ENCODE data around the gene HMOX2. TPM values are rescaled to one million over a fixed set of nuclear protein-coding genes. Genes with fewer than 3 reads are reported as not detected.

HMOX2 gene
- total RNA-seq, 1 donor from 2014 or later: 31.8 TPM

GRCh38 chr16:4443271-4443670, 32.9 kb upstream of the HMOX2 start:
- Histone ChIP-seq H3K36me3 (ENCODE audit: control insufficient read depth in 3 of 3, insufficient read depth in 3 of 3, low read length in 3 of 3) (peaks cover 72 to 76% (median 72%) of the 10 kb centered on the region in 3 donors), H3K27ac (ENCODE audit: low read depth, low read length) (no peak overlapping the region), H3K9ac (ENCODE audit: low read depth in 1 of 3, low read length in 3 of 3) (no peak overlapping the region), H3K27me3 (ENCODE audit: control insufficient read depth in 3 of 3, insufficient read depth in 3 of 3, low read length in 3 of 3) (no peaks in the 10 kb centered on the region), H3K4me1 (ENCODE audit: control insufficient read depth in 3 of 3, insufficient read depth in 3 of 3, low read length in 3 of 3) (no peaks in the 10 kb centered on the region), H3K9me3 (ENCODE audit: control insufficient read depth in 3 of 3, low read length in 3 of 3) (no peaks in the 10 kb centered on the region), H3K4me3 (ENCODE audit: low read length in 3 of 3) (no peak overlapping the region)

GRCh38 chr16:4443986-4444385, 32.2 kb upstream of the HMOX2 start:
- Histone ChIP-seq H3K9ac (ENCODE audit: low read depth in 1 of 3, low read length in 3 of 3) (no peak overlapping the region), H3K27ac (ENCODE audit: low read depth, low read length) (no peak overlapping the region), H3K4me3 (ENCODE audit: low read length in 3 of 3) (no peak overlapping the region), H3K9me3 (ENCODE audit: control insufficient read depth in 3 of 3, low read length in 3 of 3) (no peaks in the 10 kb centered on the region), H3K27me3 (ENCODE audit: control insufficient read depth in 3 of 3, insufficient read depth in 3 of 3, low read length in 3 of 3) (no peaks in the 10 kb centered on the region), H3K4me1 (ENCODE audit: control insufficient read depth in 3 of 3, insufficient read depth in 3 of 3, low read length in 3 of 3) (no peaks in the 10 kb centered on the region), H3K36me3 (ENCODE audit: control insufficient read depth in 3 of 3, insufficient read depth in 3 of 3, low read length in 3 of 3) (peaks cover 72 to 79% (median 73%) of the 10 kb centered on the region in 3 donors)

- Histone ChIP-seq H3K36me3 (ENCODE audit: control insufficient read depth in 3 of 3, insufficient read depth in 3 of 3, low read length in 3 of 3) (peaks cover 61 to 75% (median 63%) of the 10 kb centered on the region in 3 donors), H3K27ac (ENCODE audit: low read depth, low read length) (no peak overlapping the region), H3K4me3 (ENCODE audit: low read length in 3 of 3) (no peak overlapping the region), H3K27me3 (ENCODE audit: control insufficient read depth in 3 of 3, insufficient read depth in 3 of 3, low read length in 3 of 3) (no peaks in the 10 kb centered on the region), H3K4me1 (ENCODE audit: control insufficient read depth in 3 of 3, insufficient read depth in 3 of 3, low read length in 3 of 3) (no peaks in the 10 kb centered on the region), H3K9me3 (ENCODE audit: control insufficient read depth in 3 of 3, low read length in 3 of 3) (no peaks in the 10 kb centered on the region), H3K9ac (ENCODE audit: low read depth in 1 of 3, low read length in 3 of 3) (no peak overlapping the region)
Measured at GRCh38 chr16:4450430-4450829, 25.8 kb upstream of the HMOX2 start.

- Histone ChIP-seq H3K27ac (ENCODE audit: low read depth, low read length) (no peak overlapping the region), H3K27me3 (ENCODE audit: control insufficient read depth in 3 of 3, insufficient read depth in 3 of 3, low read length in 3 of 3) (no peaks in the 10 kb centered on the region), H3K9ac (ENCODE audit: low read depth in 1 of 3, low read length in 3 of 3) (no peak overlapping the region), H3K9me3 (ENCODE audit: control insufficient read depth in 3 of 3, low read length in 3 of 3) (no peaks in the 10 kb centered on the region), H3K36me3 (ENCODE audit: control insufficient read depth in 3 of 3, insufficient read depth in 3 of 3, low read length in 3 of 3) (peaks cover 64 to 78% (median 69%) of the 10 kb centered on the region in 3 donors), H3K4me3 (ENCODE audit: low read length in 3 of 3) (no peak overlapping the region), H3K4me1 (ENCODE audit: control insufficient read depth in 3 of 3, insufficient read depth in 3 of 3, low read length in 3 of 3) (no peaks in the 10 kb centered on the region)
Measured at GRCh38 chr16:4450931-4451519, 25.2 kb upstream of the HMOX2 start.

- H3K9me3 ChIP-seq (ENCODE audit: control insufficient read depth in 3 of 3, low read length in 3 of 3): no peaks in the 10 kb centered on the region
- H3K36me3 ChIP-seq (ENCODE audit: control insufficient read depth in 3 of 3, insufficient read depth in 3 of 3, low read length in 3 of 3): peaks cover 65 to 78% (median 69%) of the 10 kb centered on the region in 3 donors
- H3K9ac ChIP-seq (ENCODE audit: low read depth in 1 of 3, low read length in 3 of 3): no peak overlapping the region
- H3K27ac ChIP-seq (ENCODE audit: low read depth, low read length): no peak overlapping the region
- H3K4me1 ChIP-seq (ENCODE audit: control insufficient read depth in 3 of 3, insufficient read depth in 3 of 3, low read length in 3 of 3): no peaks in the 10 kb centered on the region
- H3K27me3 ChIP-seq (ENCODE audit: control insufficient read depth in 3 of 3, insufficient read depth in 3 of 3, low read length in 3 of 3): no peaks in the 10 kb centered on the region
- no peak overlapping the region for H3K4me3 ChIP-seq (ENCODE audit: low read length in 3 of 3)
Measured at GRCh38 chr16:4452674-4453073, 23.5 kb upstream of the HMOX2 start.

- H3K9ac ChIP-seq (ENCODE audit: low read depth in 1 of 3, low read length in 3 of 3): no peak overlapping the region
- peaks cover 56 to 66% (median 58%) of the 10 kb centered on the region in 3 donors for H3K36me3 ChIP-seq (ENCODE audit: control insufficient read depth in 3 of 3, insufficient read depth in 3 of 3, low read length in 3 of 3)
- no peaks in the 10 kb centered on the region for H3K9me3 ChIP-seq (ENCODE audit: control insufficient read depth in 3 of 3, low read length in 3 of 3)
- no peaks in the 10 kb centered on the region for H3K27me3 ChIP-seq (ENCODE audit: control insufficient read depth in 3 of 3, insufficient read depth in 3 of 3, low read length in 3 of 3)
- H3K4me1 ChIP-seq (ENCODE audit: control insufficient read depth in 3 of 3, insufficient read depth in 3 of 3, low read length in 3 of 3): no peaks in the 10 kb centered on the region
- H3K27ac ChIP-seq (ENCODE audit: low read depth, low read length): no peak overlapping the region
- H3K4me3 ChIP-seq (ENCODE audit: low read length in 3 of 3): no peak overlapping the region
Measured at GRCh38 chr16:4454623-4455022, 21.6 kb upstream of the HMOX2 start.

- Histone ChIP-seq H3K27me3 (ENCODE audit: control insufficient read depth in 3 of 3, insufficient read depth in 3 of 3, low read length in 3 of 3) (no peaks in the 10 kb centered on the region), H3K27ac (ENCODE audit: low read depth, low read length) (no peak overlapping the region), H3K4me1 (ENCODE audit: control insufficient read depth in 3 of 3, insufficient read depth in 3 of 3, low read length in 3 of 3) (no peaks in the 10 kb centered on the region), H3K9me3 (ENCODE audit: control insufficient read depth in 3 of 3, low read length in 3 of 3) (no peaks in the 10 kb centered on the region), H3K36me3 (ENCODE audit: control insufficient read depth in 3 of 3, insufficient read depth in 3 of 3, low read length in 3 of 3) (peaks cover 53 to 62% (median 56%) of the 10 kb centered on the region in 3 donors), H3K4me3 (ENCODE audit: low read length in 3 of 3) (no peak overlapping the region), H3K9ac (ENCODE audit: low read depth in 1 of 3, low read length in 3 of 3) (no peak overlapping the region)
Measured at GRCh38 chr16:4455081-4455480, 21.1 kb upstream of the HMOX2 start.

- H3K36me3 ChIP-seq (ENCODE audit: control insufficient read depth in 3 of 3, insufficient read depth in 3 of 3, low read length in 3 of 3): peaks cover 46 to 53% (median 49%) of the 10 kb centered on the region in 3 donors
- no peak overlapping the region for H3K4me3 ChIP-seq (ENCODE audit: low read length in 3 of 3)
- no peaks in the 10 kb centered on the region for H3K4me1 ChIP-seq (ENCODE audit: control insufficient read depth in 3 of 3, insufficient read depth in 3 of 3, low read length in 3 of 3)
- no peak overlapping the region for H3K27ac ChIP-seq (ENCODE audit: low read depth, low read length)
- H3K9me3 ChIP-seq (ENCODE audit: control insufficient read depth in 3 of 3, low read length in 3 of 3): no peaks in the 10 kb centered on the region
- H3K27me3 ChIP-seq (ENCODE audit: control insufficient read depth in 3 of 3, insufficient read depth in 3 of 3, low read length in 3 of 3): no peaks in the 10 kb centered on the region
- no peak overlapping the region for H3K9ac ChIP-seq (ENCODE audit: low read depth in 1 of 3, low read length in 3 of 3)
Measured at GRCh38 chr16:4455951-4456350, 20.2 kb upstream of the HMOX2 start.

- Histone ChIP-seq H3K9me3 (ENCODE audit: control insufficient read depth in 3 of 3, low read length in 3 of 3) (no peaks in the 10 kb centered on the region), H3K9ac (ENCODE audit: low read depth in 1 of 3, low read length in 3 of 3) (no peak overlapping the region), H3K27ac (ENCODE audit: low read depth, low read length) (no peak overlapping the region), H3K4me1 (ENCODE audit: control insufficient read depth in 3 of 3, insufficient read depth in 3 of 3, low read length in 3 of 3) (no peaks in the 10 kb centered on the region), H3K4me3 (ENCODE audit: low read length in 3 of 3) (no peak overlapping the region), H3K27me3 (ENCODE audit: control insufficient read depth in 3 of 3, insufficient read depth in 3 of 3, low read length in 3 of 3) (no peaks in the 10 kb centered on the region), H3K36me3 (ENCODE audit: control insufficient read depth in 3 of 3, insufficient read depth in 3 of 3, low read length in 3 of 3) (peaks cover 16 to 30% (median 25%) of the 10 kb centered on the region in 3 donors)
Measured at GRCh38 chr16:4460936-4461249, 15.3 kb upstream of the HMOX2 start.

- H3K27ac ChIP-seq (ENCODE audit: low read depth, low read length): no peak overlapping the region
- no peaks in the 10 kb centered on the region for H3K4me1 ChIP-seq (ENCODE audit: control insufficient read depth in 3 of 3, insufficient read depth in 3 of 3, low read length in 3 of 3)
- H3K36me3 ChIP-seq (ENCODE audit: control insufficient read depth in 3 of 3, insufficient read depth in 3 of 3, low read length in 3 of 3): peaks cover 10 to 26% (median 20%) of the 10 kb centered on the region in 3 donors
- no peak overlapping the region for H3K4me3 ChIP-seq (ENCODE audit: low read length in 3 of 3)
- H3K9ac ChIP-seq (ENCODE audit: low read depth in 1 of 3, low read length in 3 of 3): no peak overlapping the region
- no peaks in the 10 kb centered on the region for H3K27me3 ChIP-seq (ENCODE audit: control insufficient read depth in 3 of 3, insufficient read depth in 3 of 3, low read length in 3 of 3)
- no peaks in the 10 kb centered on the region for H3K9me3 ChIP-seq (ENCODE audit: control insufficient read depth in 3 of 3, low read length in 3 of 3)
Measured at GRCh38 chr16:4461250-4462085, 14.7 kb upstream of the HMOX2 start.
